HFFc6 (cell line): ENCODE data around the gene MTMR10. TPM values are rescaled to one million over a fixed set of nuclear protein-coding genes. Genes with fewer than 3 reads are reported as not detected.

ENCODE experiments used
- DNase-seq: peaks from one replicate; pipeline ENCODE4 v3.0.0-alpha.2; 2018
- H3K27ac Mint-ChIP-seq: 2 replicates; pipeline ENCODE4 v1.8.0; 2020; ENCODE audit warnings: mild to moderate bottlenecking, mixed read lengths
- H3K27me3 Mint-ChIP-seq: 2 replicates; pipeline ENCODE4 v1.8.0; 2021; ENCODE audit warnings: mild to moderate bottlenecking, moderate library complexity, mixed read lengths; ENCODE audit not compliant: insufficient read depth
- H3K36me3 Mint-ChIP-seq: 2 replicates; pipeline ENCODE4 v1.8.0; 2021; ENCODE audit warnings: low read depth, mixed read lengths
- H3K4me1 Mint-ChIP-seq: 2 replicates; pipeline ENCODE4 v1.8.0; 2020; ENCODE audit warnings: low read depth, mixed read lengths
- H3K4me3 Mint-ChIP-seq: 2 replicates; pipeline ENCODE4 v1.8.0; 2020; ENCODE audit warnings: mild to moderate bottlenecking, moderate library complexity, mixed read lengths
- H3K9me3 Mint-ChIP-seq: 2 replicates; pipeline ENCODE4 v1.8.0; 2020; ENCODE audit warnings: mild to moderate bottlenecking, mixed read lengths
- CTCF ChIP-seq: fragments of 200-600 bp; sonication (generic); IDR thresholded peaks from 2 replicates; pipeline ENCODE4 v1.5.0; 2021; ENCODE audit warnings: antibody characterized with exemption, mild to moderate bottlenecking
- total RNA-seq, 6 experiments: library from RNA; stranded (reverse); fragmentation: NEBNext Ultra II Directional; extraction: Animal tissue kit (Norgen Biotek cat#: 25700); gene quantifications; 2 replicates in 1 of 6; 3 replicates in 5 of 6; pipeline ENCODE4 v1.2.3, GENCODE V29; 2021

Gene MTMR10
- total RNA-seq, 6 experiments from 2014 or later: 25.4 to 44.5 (median 41.5) TPM

DNA sequence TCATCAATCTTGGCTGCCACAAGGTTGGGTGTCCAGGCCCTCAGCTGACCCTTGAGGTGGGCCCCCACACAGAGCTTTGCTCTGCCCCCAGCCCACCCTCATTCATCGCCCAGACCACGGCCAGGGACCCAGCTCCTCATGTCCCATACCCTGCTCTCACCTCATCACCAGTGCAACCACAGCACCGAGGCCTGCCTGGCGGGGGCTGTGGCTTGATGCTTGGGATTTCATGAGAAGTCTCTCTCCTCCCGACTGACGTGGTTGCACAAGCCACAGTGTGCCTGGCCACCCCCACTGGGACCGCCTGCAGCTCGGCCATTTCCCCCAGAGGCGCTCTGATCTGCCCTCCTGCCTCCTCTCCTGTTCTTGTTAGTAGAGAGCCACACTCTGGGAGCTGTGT, 45.4 kb upstream of the MTMR10 start:
- H3K27ac Mint-ChIP-seq: no peak overlapping the region
- peaks cover 55% of the 10 kb centered on the region for H3K4me1 Mint-ChIP-seq
- peaks cover 2% of the 10 kb centered on the region; the same call in 1 of the 2 replicates for H3K36me3 Mint-ChIP-seq
- DNase-seq: no peak
- no peak for TF ChIP-seq CTCF
- H3K27me3 Mint-ChIP-seq: peaks cover 3% of the 10 kb centered on the region; the same call in 1 of the 2 replicates
- H3K9me3 Mint-ChIP-seq: no peaks in the 10 kb centered on the region
- no peak overlapping the region for H3K4me3 Mint-ChIP-seq

DNA sequence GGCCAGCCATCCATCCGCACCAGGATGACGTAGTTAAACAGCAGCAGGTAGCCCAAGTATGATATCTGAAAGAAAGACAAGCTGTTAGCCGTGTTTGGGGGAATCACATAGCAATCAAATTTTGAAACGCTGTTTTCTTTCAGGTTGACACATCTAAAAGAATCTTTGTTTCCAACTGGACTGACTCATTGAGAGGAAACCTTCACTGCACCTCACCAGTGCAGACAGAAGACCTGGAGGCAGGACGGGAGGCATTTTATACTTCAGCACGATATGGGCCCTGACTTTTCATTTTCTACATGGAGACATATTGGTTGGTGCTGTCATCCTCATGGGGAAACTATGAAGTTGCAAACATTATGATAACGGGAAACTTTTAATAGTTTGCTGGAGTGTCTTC, 44.2 kb upstream of the MTMR10 start:
- no peak for TF ChIP-seq CTCF
- H3K27ac Mint-ChIP-seq: no peak overlapping the region

DNA sequence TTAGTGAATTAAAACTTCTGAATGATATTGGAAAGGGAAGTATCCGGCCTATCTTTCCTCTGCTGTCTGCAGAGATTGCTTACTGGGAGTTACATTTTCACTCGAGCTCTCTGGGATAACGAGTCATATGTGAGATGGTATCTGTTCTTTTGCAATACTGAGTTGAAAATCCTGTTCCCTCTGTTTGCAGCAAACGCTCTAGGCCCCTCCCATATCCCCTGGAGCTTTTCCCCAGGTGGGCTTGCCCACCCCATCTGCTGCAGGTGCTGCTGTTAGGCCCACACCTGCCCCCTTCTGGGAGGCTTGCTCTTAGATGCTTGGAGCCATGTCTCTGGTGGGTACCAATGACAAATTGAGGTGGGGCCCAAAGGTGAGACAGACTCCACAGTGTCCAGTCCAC, 42.7 kb upstream of the MTMR10 start:
- Mint-ChIP-seq H3K9me3 (no peaks in the 10 kb centered on the region), H3K27me3 (no peaks in the 10 kb centered on the region), H3K27ac (peak overlapping the region; percentile 90; the same call in 1 of the 2 replicates), H3K36me3 (peaks cover 5% of the 10 kb centered on the region; the same call in 1 of the 2 replicates), H3K4me3 (no peak overlapping the region), H3K4me1 (peaks cover 74% of the 10 kb centered on the region)
- DNase-seq: no peak
- peak; percentile 19; the same call in 1 of the 2 replicates for TF ChIP-seq CTCF

More for the DNA sequence above, 44.2 kb upstream of the MTMR10 start:
- DNase-seq: no peak
- Mint-ChIP-seq H3K4me3 (no peak overlapping the region), H3K36me3 (peaks cover 5% of the 10 kb centered on the region; the same call in 1 of the 2 replicates), H3K9me3 (no peaks in the 10 kb centered on the region), H3K4me1 (peaks cover 65% of the 10 kb centered on the region), H3K27me3 (no peaks in the 10 kb centered on the region)

- Mint-ChIP-seq H3K4me1 (peaks cover 74% of the 10 kb centered on the region), H3K27ac (peak overlapping the region; percentile 90)
Measured at GRCh38 chr15:31032961-31033371, 41.5 kb upstream of the MTMR10 start.

GRCh38 chr15:31031471-31032067, 40.1 kb upstream of the MTMR10 start:
- H3K36me3 Mint-ChIP-seq: peaks cover 5% of the 10 kb centered on the region; the same call in 1 of the 2 replicates
- H3K4me1 Mint-ChIP-seq: peaks cover 69% of the 10 kb centered on the region
- peak overlapping the region; percentile 11 for H3K4me3 Mint-ChIP-seq
- H3K27ac Mint-ChIP-seq: peak overlapping the region; percentile 76
- peak; percentile 39 for DNase-seq
- no peaks in the 10 kb centered on the region for H3K27me3 Mint-ChIP-seq
- TF ChIP-seq CTCF: no peak
- no peaks in the 10 kb centered on the region for H3K9me3 Mint-ChIP-seq

More at GRCh38 chr15:31032961-31033371, 41.5 kb upstream of the MTMR10 start:
- Mint-ChIP-seq H3K27me3 (no peaks in the 10 kb centered on the region), H3K4me3 (peak overlapping the region; percentile 59), H3K9me3 (no peaks in the 10 kb centered on the region), H3K36me3 (peaks cover 5% of the 10 kb centered on the region; the same call in 1 of the 2 replicates)
- peak; percentile 56 for DNase-seq
- no peak for TF ChIP-seq CTCF
